ENCODE results near the gene CDC42EP3.

The CDC42EP3 gene

GRCh38 chr2:37604716-37605115 is 66.7 kb downstream of the CDC42EP3 start:
- TF ChIP-seq CTCF (IDR thresholded peaks at IDR 0.05; ENCODE audit: insufficient read depth, low read depth, low read length, missing control alignments) = no peak
- DNase-seq (ENCODE audit: low read depth) = no peak
- H3K4me3 ChIP-seq (ENCODE audit: low read depth, low read length) = no peak overlapping the region

- DNase-seq (ENCODE audit: low read depth) = peak; percentile 50
- no peak for TF ChIP-seq CTCF (IDR thresholded peaks at IDR 0.05; ENCODE audit: insufficient read depth, low read depth, low read length, missing control alignments)
- H3K4me3 ChIP-seq (ENCODE audit: low read depth, low read length) = no peak overlapping the region
Measured at GRCh38 chr2:37602702-37603101, 68.7 kb downstream of the CDC42EP3 start.

- no peak for TF ChIP-seq CTCF (IDR thresholded peaks at IDR 0.05; ENCODE audit: insufficient read depth, low read depth, low read length, missing control alignments)
- DNase-seq (ENCODE audit: low read depth) = peak; percentile 24
- H3K4me3 ChIP-seq (ENCODE audit: low read depth, low read length) = no peak overlapping the region
Measured at GRCh38 chr2:37602040-37602439, 69.4 kb downstream of the CDC42EP3 start.

- H3K4me3 ChIP-seq (ENCODE audit: low read depth, low read length) = no peak overlapping the region
- TF ChIP-seq CTCF (IDR thresholded peaks at IDR 0.05; ENCODE audit: insufficient read depth, low read depth, low read length, missing control alignments) = no peak
- no peak for DNase-seq (ENCODE audit: low read depth)
Measured at GRCh38 chr2:37601569-37601968, 69.9 kb downstream of the CDC42EP3 start.

GRCh38 chr2:37600735-37601134 is 70.7 kb downstream of the CDC42EP3 start:
- peak; percentile 63 for DNase-seq (ENCODE audit: low read depth)
- no peak for TF ChIP-seq CTCF (IDR thresholded peaks at IDR 0.05; ENCODE audit: insufficient read depth, low read depth, low read length, missing control alignments)

GRCh38 chr2:37599688-37600525 is 71.5 kb downstream of the CDC42EP3 start:
- H3K4me3 ChIP-seq (ENCODE audit: low read depth, low read length) = no peak overlapping the region
- DNase-seq (ENCODE audit: low read depth) = no peak
- no peak for TF ChIP-seq CTCF (IDR thresholded peaks at IDR 0.05; ENCODE audit: insufficient read depth, low read depth, low read length, missing control alignments)

More at GRCh38 chr2:37600735-37601134, 70.7 kb downstream of the CDC42EP3 start:
- no peak overlapping the region for H3K4me3 ChIP-seq (ENCODE audit: low read depth, low read length)

- H3K4me3 ChIP-seq (ENCODE audit: low read depth, low read length) = no peak overlapping the region
- TF ChIP-seq CTCF (IDR thresholded peaks at IDR 0.05; ENCODE audit: insufficient read depth, low read depth, low read length, missing control alignments) = no peak
- DNase-seq (ENCODE audit: low read depth) = no peak
Measured at GRCh38 chr2:37593694-37594093, 77.7 kb downstream of the CDC42EP3 start.
